Measurements from ENCODE around the gene CDK4. TPM values are rescaled to one million over a fixed set of nuclear protein-coding genes. Genes with fewer than 3 reads are reported as not detected.

Gene CDK4
- total RNA-seq, 1 experiment from 2014 or later: 218 TPM

GRCh38 chr12:57731411-57732080 lies 20.6 kb downstream of the CDK4 start:
- no peak overlapping the region for H2BK5ac ChIP-seq (ENCODE audit: insufficient read length, low read length)
- no peak overlapping the region for H4K5ac ChIP-seq (ENCODE audit: insufficient read length, low read depth, low read length)
- H4K8ac ChIP-seq (replicated peaks; ENCODE audit: insufficient read length, low read depth, low read length): no peak overlapping the region
- H2BK12ac ChIP-seq (ENCODE audit: insufficient read length, low read depth, low read length): no peak overlapping the region
- H3K4me2 ChIP-seq (ENCODE audit: insufficient read depth, insufficient read length, low read length): no peak overlapping the region
- H3K4me3 Mint-ChIP-seq: no peak overlapping the region
- no peak overlapping the region for H3K18ac ChIP-seq (ENCODE audit: insufficient read length, low read depth, low read length)
- H3K27me3 Mint-ChIP-seq (ENCODE audit: low read depth): peaks cover 99% of the 10 kb centered on the region
- H3K27ac ChIP-seq (ENCODE audit: insufficient read length, low read depth, low read length): no peak overlapping the region
- H3K79me1 ChIP-seq (ENCODE audit: insufficient read depth, low read depth, low read length, poor library complexity, severe bottlenecking): no peaks in the 10 kb centered on the region
- no peak overlapping the region for H4K91ac ChIP-seq (ENCODE audit: insufficient read length, low read depth, low read length)
- H3K4me1 ChIP-seq (ENCODE audit: insufficient read depth, low read length): no peaks in the 10 kb centered on the region; the same call in 1 of the 2 replicates
- no peak overlapping the region for H3K56ac ChIP-seq (ENCODE audit: insufficient read length, low read depth, low read length)
- H3K36me3 Mint-ChIP-seq (ENCODE audit: insufficient read depth in 1 of 3, low read depth in 3 of 3): no peaks in the 10 kb centered on the region
- no peak overlapping the region for H2AFZ ChIP-seq (ENCODE audit: low read length)
- H3K9me3 Mint-ChIP-seq: no peaks in the 10 kb centered on the region; a peak in 1 of 5 replicates
- no peak overlapping the region for H2BK20ac ChIP-seq (ENCODE audit: low read depth, low read length, poor library complexity, severe bottlenecking)
- no peak overlapping the region for H3K4ac ChIP-seq (ENCODE audit: low read depth, low read length)
- TF ChIP-seq, protein P1, sequence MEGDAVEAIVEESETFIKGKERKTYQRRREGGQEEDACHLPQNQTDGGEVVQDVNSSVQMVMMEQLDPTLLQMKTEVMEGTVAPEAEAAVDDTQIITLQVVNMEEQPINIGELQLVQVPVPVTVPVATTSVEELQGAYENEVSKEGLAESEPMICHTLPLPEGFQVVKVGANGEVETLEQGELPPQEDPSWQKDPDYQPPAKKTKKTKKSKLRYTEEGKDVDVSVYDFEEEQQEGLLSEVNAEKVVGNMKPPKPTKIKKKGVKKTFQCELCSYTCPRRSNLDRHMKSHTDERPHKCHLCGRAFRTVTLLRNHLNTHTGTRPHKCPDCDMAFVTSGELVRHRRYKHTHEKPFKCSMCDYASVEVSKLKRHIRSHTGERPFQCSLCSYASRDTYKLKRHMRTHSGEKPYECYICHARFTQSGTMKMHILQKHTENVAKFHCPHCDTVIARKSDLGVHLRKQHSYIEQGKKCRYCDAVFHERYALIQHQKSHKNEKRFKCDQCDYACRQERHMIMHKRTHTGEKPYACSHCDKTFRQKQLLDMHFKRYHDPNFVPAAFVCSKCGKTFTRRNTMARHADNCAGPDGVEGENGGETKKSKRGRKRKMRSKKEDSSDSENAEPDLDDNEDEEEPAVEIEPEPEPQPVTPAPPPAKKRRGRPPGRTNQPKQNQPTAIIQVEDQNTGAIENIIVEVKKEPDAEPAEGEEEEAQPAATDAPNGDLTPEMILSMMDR (conservative IDR thresholded peaks at IDR 0.05): no peak
- H3K4me1 Mint-ChIP-seq: peaks cover 13 to 27% of the 10 kb centered on the region in 2 experiments
- no CpG with 5 or more reads among the region's 19 CpGs for WGBS (ENCODE audit: extremely low coverage, insufficient read length, low lambda C conversion rate)
- H2AK5ac ChIP-seq (ENCODE audit: insufficient read length, low read length): no peak overlapping the region
- DNase-seq: no peak
- no peak overlapping the region for H2BK120ac ChIP-seq (ENCODE audit: low read depth, low read length, poor library complexity, severe bottlenecking)
- H3K9me3 ChIP-seq (ENCODE audit: control insufficient read depth, low read depth, low read length): no peaks in the 10 kb centered on the region
- H4K20me1 ChIP-seq (ENCODE audit: control insufficient read depth, insufficient read depth, insufficient read length): peaks cover 2% of the 10 kb centered on the region
- H3K79me2 ChIP-seq (ENCODE audit: insufficient read depth, low read length): no peaks in the 10 kb centered on the region
- no peak overlapping the region for H3K9ac ChIP-seq (ENCODE audit: extremely low read depth, insufficient read length, low read length)
- H3K23ac ChIP-seq (ENCODE audit: insufficient read length, low read depth, low read length): no peak overlapping the region
- peaks cover 12% of the 10 kb centered on the region for H3K23me2 ChIP-seq (ENCODE audit: insufficient read length, low read depth, low read length, poor library complexity, severe bottlenecking)
- H2BK15ac ChIP-seq (ENCODE audit: low read depth, low read length): no peak overlapping the region
- H3K14ac ChIP-seq (ENCODE audit: insufficient read depth, low read length): no peak overlapping the region
- H3K27me3 ChIP-seq (ENCODE audit: insufficient read depth, low read length): peaks cover 38% of the 10 kb centered on the region
- H3K27ac Mint-ChIP-seq: no peak overlapping the region
- H3T11ph ChIP-seq (ENCODE audit: low read length): no peak overlapping the region

Data from H9 (cell line).